Measurements from ENCODE around the gene TMEM132D.

GRCh38 chr12:129163861-129164260, 740.0 kb downstream of the TMEM132D start:
- TF ChIP-seq EZH2 (IDR thresholded peaks at IDR 0.05) = no peak
- TF ChIP-seq, protein P1, sequence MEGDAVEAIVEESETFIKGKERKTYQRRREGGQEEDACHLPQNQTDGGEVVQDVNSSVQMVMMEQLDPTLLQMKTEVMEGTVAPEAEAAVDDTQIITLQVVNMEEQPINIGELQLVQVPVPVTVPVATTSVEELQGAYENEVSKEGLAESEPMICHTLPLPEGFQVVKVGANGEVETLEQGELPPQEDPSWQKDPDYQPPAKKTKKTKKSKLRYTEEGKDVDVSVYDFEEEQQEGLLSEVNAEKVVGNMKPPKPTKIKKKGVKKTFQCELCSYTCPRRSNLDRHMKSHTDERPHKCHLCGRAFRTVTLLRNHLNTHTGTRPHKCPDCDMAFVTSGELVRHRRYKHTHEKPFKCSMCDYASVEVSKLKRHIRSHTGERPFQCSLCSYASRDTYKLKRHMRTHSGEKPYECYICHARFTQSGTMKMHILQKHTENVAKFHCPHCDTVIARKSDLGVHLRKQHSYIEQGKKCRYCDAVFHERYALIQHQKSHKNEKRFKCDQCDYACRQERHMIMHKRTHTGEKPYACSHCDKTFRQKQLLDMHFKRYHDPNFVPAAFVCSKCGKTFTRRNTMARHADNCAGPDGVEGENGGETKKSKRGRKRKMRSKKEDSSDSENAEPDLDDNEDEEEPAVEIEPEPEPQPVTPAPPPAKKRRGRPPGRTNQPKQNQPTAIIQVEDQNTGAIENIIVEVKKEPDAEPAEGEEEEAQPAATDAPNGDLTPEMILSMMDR (IDR thresholded peaks at IDR 0.05) = no peak
